GM12878 (cell line): Measurements from ENCODE around the gene RPRML.
A peak's percentile ranks its signal among the peaks of the same experiment; 100 is the strongest.

Source experiments
- BACH1 ChIP-seq: fragments of 450-650 bp; IDR thresholded peaks from 2 replicates; pipeline ENCODE4 v1.6.1; 2017; ENCODE audit warnings: mild to moderate bottlenecking, borderline replicate concordance
- CTCF ChIP-seq, 3 experiments: IDR thresholded peaks in 2 of 3; conservative IDR thresholded peaks in 1 of 3; 2 replicates each; pipeline ENCODE4 v1.5.1; 2011; ENCODE audit warnings: low read depth in 3 of 3, low read length in 3 of 3, mild to moderate bottlenecking in 3 of 3, control low read depth in 2 of 3, moderate library complexity in 2 of 3, inconsistent platforms in 1 of 3, mixed read lengths in 1 of 3; ENCODE audit not compliant: control insufficient read depth in 2 of 3, insufficient read depth in 1 of 3; ENCODE audit errors: extremely low read depth in 1 of 3
- EZH2 ChIP-seq: IDR thresholded peaks from 2 replicates; pipeline ENCODE4 v1.6.1; 2012; ENCODE audit warnings: low read depth, mild to moderate bottlenecking, control low read depth, inconsistent platforms, low read length, borderline replicate concordance; ENCODE audit not compliant: control insufficient read depth
- FOS ChIP-seq: IDR thresholded peaks from 3 replicates; pipeline ENCODE4 v1.6.1; 2011; ENCODE audit warnings: borderline replicate concordance; ENCODE audit not compliant: insufficient read length; ENCODE audit errors: extremely low read depth
- NR2C2 ChIP-seq: IDR thresholded peaks from 2 replicates; pipeline ENCODE4 v1.6.1; 2011; ENCODE audit warnings: borderline replicate concordance, low read depth; ENCODE audit not compliant: control insufficient read depth, insufficient read length
- POLR2A ChIP-seq: IDR thresholded peaks from 2 replicates; pipeline ENCODE4 v1.6.1; 2011; ENCODE audit warnings: low read depth, mild to moderate bottlenecking, low read length
- RAD21 ChIP-seq: IDR thresholded peaks from 2 replicates; pipeline ENCODE4 v1.6.1; 2011; ENCODE audit warnings: mild to moderate bottlenecking, low read depth, low read length, moderate library complexity; ENCODE audit not compliant: insufficient read depth
- RBBP5 ChIP-seq: fragments of 200-600 bp; sonication (generic); conservative IDR thresholded peaks from 2 replicates; pipeline ENCODE4 v1.6.1; 2016
- SP1 ChIP-seq: IDR thresholded peaks from one replicate; pipeline ENCODE4 v1.6.1; 2011; ENCODE audit warnings: low read depth, low read length
- TAF1 ChIP-seq: IDR thresholded peaks from 2 replicates; pipeline ENCODE4 v1.6.1; 2011; ENCODE audit warnings: mild to moderate bottlenecking, low read depth, low read length, borderline replicate concordance

- TF ChIP-seq CTCF (IDR thresholded peaks at IDR 0.05 in 2 of 3, conservative IDR thresholded peaks at IDR 0.05 in 1 of 3; ENCODE audit: control insufficient read depth in 2 of 3, extremely low read depth in 1 of 3, insufficient read depth in 1 of 3, low read depth in 3 of 3, low read length in 3 of 3): no peak
- no peak for TF ChIP-seq NR2C2
- TF ChIP-seq TAF1: no peak
- TF ChIP-seq FOS: no peak
- TF ChIP-seq SP1: no peak
- peak; percentile 69 for TF ChIP-seq POLR2A
- TF ChIP-seq EZH2: no peak
- TF ChIP-seq RAD21: no peak
- TF ChIP-seq RBBP5: no peak
- no peak for TF ChIP-seq BACH1
Measured at GRCh38 chr17:46944931-46945330, 34.1 kb downstream of the RPRML start.
